Memory B cell (primary cell): Measurements from ENCODE around the gene KCNAB1.

Source experiments
- ATAC-seq: fragments of 150-1000 bp; cut with Tn5 transposase; 2 replicates; pipeline ENCODE4 v1.10.0; 2021; ENCODE audit warnings: low read depth, mild to moderate bottlenecking, moderate library complexity
- DNase-seq, 2 donors: peaks; one replicate each; pipeline ENCODE4 v3.0.0; 2022; ENCODE audit warnings: low spot score in 2 of 2
- H3K27ac Mint-ChIP-seq: one replicate; pipeline ENCODE4 v1.8.0; 2022; ENCODE audit warnings: mild to moderate bottlenecking, moderate library complexity, mixed read lengths
- H3K27me3 Mint-ChIP-seq: one replicate; pipeline ENCODE4 v1.8.0; 2022; ENCODE audit warnings: mixed read lengths
- H3K36me3 Mint-ChIP-seq: one replicate; pipeline ENCODE4 v1.8.0; 2022; ENCODE audit warnings: mild to moderate bottlenecking, mixed read lengths
- H3K4me1 Mint-ChIP-seq: one replicate; pipeline ENCODE4 v1.8.0; 2022; ENCODE audit warnings: mixed read lengths
- H3K4me3 Mint-ChIP-seq: one replicate; pipeline ENCODE4 v1.8.0; 2022; ENCODE audit warnings: mild to moderate bottlenecking, moderate library complexity, mixed read lengths
- H3K9me3 Mint-ChIP-seq: one replicate; pipeline ENCODE4 v1.8.0; 2022; ENCODE audit warnings: mixed read lengths

Gene KCNAB1

GRCh38 chr3:156530980-156531379, 410.6 kb downstream of the KCNAB1 start:
- Mint-ChIP-seq H3K27me3 (peaks cover 1% of the 10 kb centered on the region), H3K4me1 (no peaks in the 10 kb centered on the region), H3K9me3 (no peaks in the 10 kb centered on the region), H3K27ac (no peak overlapping the region), H3K36me3 (peaks cover 14% of the 10 kb centered on the region), H3K4me3 (no peak overlapping the region)
- ATAC-seq (no peak), DNase-seq (no peak)

- peaks cover 1% of the 10 kb centered on the region for H3K27me3 Mint-ChIP-seq
- H3K4me1 Mint-ChIP-seq = no peaks in the 10 kb centered on the region
- H3K27ac Mint-ChIP-seq = no peak overlapping the region
- H3K9me3 Mint-ChIP-seq = no peaks in the 10 kb centered on the region
- no peak overlapping the region for H3K4me3 Mint-ChIP-seq
- no peak for DNase-seq
- ATAC-seq = no peak
- H3K36me3 Mint-ChIP-seq = peaks cover 16% of the 10 kb centered on the region
Observed at GRCh38 chr3:156532730-156533129, 412.4 kb downstream of the KCNAB1 start.

- DNase-seq (no peak), ATAC-seq (no peak)
- Mint-ChIP-seq H3K4me1 (no peaks in the 10 kb centered on the region), H3K27ac (no peak overlapping the region), H3K9me3 (no peaks in the 10 kb centered on the region), H3K4me3 (no peak overlapping the region), H3K36me3 (peaks cover 17% of the 10 kb centered on the region), H3K27me3 (peaks cover 1% of the 10 kb centered on the region)
Observed at GRCh38 chr3:156533205-156533604, 412.8 kb downstream of the KCNAB1 start.

- peaks cover 1% of the 10 kb centered on the region for H3K27me3 Mint-ChIP-seq
- no peak overlapping the region for H3K4me3 Mint-ChIP-seq
- ATAC-seq (no peak), DNase-seq (no peak)
- no peaks in the 10 kb centered on the region for H3K4me1 Mint-ChIP-seq
- H3K36me3 Mint-ChIP-seq = peaks cover 14% of the 10 kb centered on the region
- no peak overlapping the region for H3K27ac Mint-ChIP-seq
- H3K9me3 Mint-ChIP-seq = no peaks in the 10 kb centered on the region
Observed at GRCh38 chr3:156535162-156535627, 414.8 kb downstream of the KCNAB1 start.

- H3K4me1 Mint-ChIP-seq = no peaks in the 10 kb centered on the region
- H3K9me3 Mint-ChIP-seq = no peaks in the 10 kb centered on the region
- ATAC-seq (no peak), DNase-seq (no peak)
- no peak overlapping the region for H3K4me3 Mint-ChIP-seq
- H3K27me3 Mint-ChIP-seq = no peaks in the 10 kb centered on the region
- no peak overlapping the region for H3K27ac Mint-ChIP-seq
- H3K36me3 Mint-ChIP-seq = peaks cover 8% of the 10 kb centered on the region
Observed at GRCh38 chr3:156535798-156536197, 415.4 kb downstream of the KCNAB1 start.

GRCh38 chr3:156536524-156537316, 416.3 kb downstream of the KCNAB1 start:
- Mint-ChIP-seq H3K36me3 (peaks cover 8% of the 10 kb centered on the region), H3K4me1 (no peaks in the 10 kb centered on the region), H3K27ac (no peak overlapping the region), H3K4me3 (no peak overlapping the region), H3K9me3 (no peaks in the 10 kb centered on the region), H3K27me3 (no peaks in the 10 kb centered on the region)
- ATAC-seq (no peak), DNase-seq (no peak)

- no peaks in the 10 kb centered on the region for H3K27me3 Mint-ChIP-seq
- no peak overlapping the region for H3K27ac Mint-ChIP-seq
- DNase-seq (no peak), ATAC-seq (no peak)
- no peaks in the 10 kb centered on the region for H3K9me3 Mint-ChIP-seq
- peaks cover 9% of the 10 kb centered on the region for H3K36me3 Mint-ChIP-seq
- H3K4me3 Mint-ChIP-seq = no peak overlapping the region
- no peaks in the 10 kb centered on the region for H3K4me1 Mint-ChIP-seq
Observed at GRCh38 chr3:156539051-156539450, 418.7 kb downstream of the KCNAB1 start.

GRCh38 chr3:156539802-156540201, 419.4 kb downstream of the KCNAB1 start:
- H3K27ac Mint-ChIP-seq = no peak overlapping the region

GRCh38 chr3:156542101-156543042, 422.0 kb downstream of the KCNAB1 start:
- Mint-ChIP-seq H3K27me3 (no peaks in the 10 kb centered on the region), H3K36me3 (peaks cover 13% of the 10 kb centered on the region), H3K4me1 (peaks cover 4% of the 10 kb centered on the region), H3K4me3 (no peak overlapping the region), H3K27ac (no peak overlapping the region), H3K9me3 (no peaks in the 10 kb centered on the region)
- ATAC-seq = no peak
- no peak for DNase-seq

More at GRCh38 chr3:156539802-156540201, 419.4 kb downstream of the KCNAB1 start:
- ATAC-seq (no peak), DNase-seq (no peak)
- Mint-ChIP-seq H3K4me1 (no peaks in the 10 kb centered on the region), H3K27me3 (no peaks in the 10 kb centered on the region), H3K4me3 (no peak overlapping the region), H3K36me3 (peaks cover 9% of the 10 kb centered on the region), H3K9me3 (no peaks in the 10 kb centered on the region)

GRCh38 chr3:156543043-156543555, 422.7 kb downstream of the KCNAB1 start:
- no peak for DNase-seq

GRCh38 chr3:156547637-156548036, 427.3 kb downstream of the KCNAB1 start:
- Mint-ChIP-seq H3K36me3 (peaks cover 27% of the 10 kb centered on the region), H3K27ac (no peak overlapping the region), H3K4me3 (no peak overlapping the region), H3K4me1 (peaks cover 20% of the 10 kb centered on the region), H3K27me3 (no peaks in the 10 kb centered on the region), H3K9me3 (no peaks in the 10 kb centered on the region)
- ATAC-seq (no peak), DNase-seq (no peak)

More at GRCh38 chr3:156543043-156543555, 422.7 kb downstream of the KCNAB1 start:
- Mint-ChIP-seq H3K27ac (no peak overlapping the region), H3K4me3 (no peak overlapping the region), H3K27me3 (no peaks in the 10 kb centered on the region), H3K4me1 (peaks cover 4% of the 10 kb centered on the region), H3K36me3 (peaks cover 13% of the 10 kb centered on the region), H3K9me3 (no peaks in the 10 kb centered on the region)
- ATAC-seq = no peak

- peaks cover 25% of the 10 kb centered on the region for H3K36me3 Mint-ChIP-seq
Observed at GRCh38 chr3:156548041-156548687, 427.8 kb downstream of the KCNAB1 start.

GRCh38 chr3:156548902-156549301, 428.5 kb downstream of the KCNAB1 start:
- peaks cover 21% of the 10 kb centered on the region for H3K4me1 Mint-ChIP-seq
- H3K36me3 Mint-ChIP-seq = peaks cover 25% of the 10 kb centered on the region
- no peak overlapping the region for H3K4me3 Mint-ChIP-seq
- no peaks in the 10 kb centered on the region for H3K9me3 Mint-ChIP-seq
- no peaks in the 10 kb centered on the region for H3K27me3 Mint-ChIP-seq
- no peak for ATAC-seq
- no peak for DNase-seq
- H3K27ac Mint-ChIP-seq = no peak overlapping the region

More at GRCh38 chr3:156548041-156548687, 427.8 kb downstream of the KCNAB1 start:
- Mint-ChIP-seq H3K9me3 (no peaks in the 10 kb centered on the region), H3K4me1 (peaks cover 20% of the 10 kb centered on the region), H3K27ac (no peak overlapping the region), H3K4me3 (no peak overlapping the region), H3K27me3 (no peaks in the 10 kb centered on the region)
- ATAC-seq (no peak), DNase-seq (no peak)
